Liver (tissue), 9 donors: ENCODE data around the gene GAPVD1. TPM values are rescaled to one million over a fixed set of nuclear protein-coding genes. Genes with fewer than 3 reads are reported as not detected.

Experiments
- DNase-seq: peaks from one replicate; pipeline ENCODE4 v3.0.0-alpha.2; 2017; ENCODE audit warnings: low spot score
- H3K27ac ChIP-seq, 2 donors: one replicate each; pipeline ENCODE4 v1.7.0; 2013; ENCODE audit warnings: inconsistent platforms in 2 of 2, low read length in 2 of 2, control low read depth in 1 of 2, low read depth in 1 of 2, mild to moderate bottlenecking in 1 of 2
- H3K27me3 ChIP-seq, 4 donors: one replicate each; pipeline versions ENCODE4 v1.6.1 to v1.7.0; 2013; ENCODE audit warnings: low read length in 3 of 4, inconsistent platforms in 1 of 4, mild to moderate bottlenecking in 1 of 4, moderate library complexity in 1 of 4; ENCODE audit not compliant: control insufficient read depth in 4 of 4, insufficient read depth in 4 of 4
- H3K36me3 ChIP-seq, 4 donors: one replicate each; pipeline versions ENCODE4 v1.6.1 to v1.7.0; 2013; ENCODE audit warnings: low read length in 3 of 4, mild to moderate bottlenecking in 3 of 4, low read depth in 1 of 4, moderate library complexity in 1 of 4; ENCODE audit not compliant: control insufficient read depth in 4 of 4, insufficient read depth in 3 of 4
- H3K4me1 ChIP-seq, 4 donors: one replicate each; pipeline versions ENCODE4 v1.6.1 to v1.7.0; 2013; ENCODE audit warnings: low read length in 3 of 4, mild to moderate bottlenecking in 3 of 4, moderate library complexity in 1 of 4; ENCODE audit not compliant: control insufficient read depth in 4 of 4, insufficient read depth in 4 of 4
- H3K4me3 ChIP-seq, 3 donors: one replicate each; pipeline versions ENCODE4 v1.6.1 to v1.7.0; 2013; ENCODE audit warnings: low read length in 3 of 3, control low read depth in 1 of 3, low read depth in 1 of 3, mild to moderate bottlenecking in 1 of 3
- H3K9ac ChIP-seq, 2 donors: one replicate each; pipeline ENCODE4 v1.7.0; 2013; ENCODE audit warnings: low read length in 2 of 2, mild to moderate bottlenecking in 2 of 2, moderate library complexity in 2 of 2, control low read depth in 1 of 2, low read depth in 1 of 2
- H3K9me3 ChIP-seq, 4 donors: one replicate each; pipeline versions ENCODE4 v1.6.1 to v1.7.0; 2013; ENCODE audit warnings: low read length in 3 of 4; ENCODE audit not compliant: control insufficient read depth in 4 of 4
- EGR1 ChIP-seq, 2 donors: IDR thresholded peaks; 2 replicates each; pipeline ENCODE4 v1.6.1; 2016 to 2018; ENCODE audit warnings: antibody characterized with exemption in 2 of 2, low read depth in 2 of 2
- FOXA1 ChIP-seq: IDR thresholded peaks from 2 replicates; pipeline ENCODE4 v1.6.1; 2016; ENCODE audit warnings: antibody characterized with exemption
- FOXA2 ChIP-seq: IDR thresholded peaks from 2 replicates; pipeline ENCODE4 v1.6.1; 2016; ENCODE audit warnings: antibody characterized with exemption
- GABPA ChIP-seq, 2 donors: IDR thresholded peaks in 1 of 2; conservative IDR thresholded peaks in 1 of 2; 2 replicates each; pipeline ENCODE4 v1.6.1; 2016; ENCODE audit warnings: antibody characterized with exemption in 2 of 2, mild to moderate bottlenecking in 1 of 2, moderate library complexity in 1 of 2
- HNF4A ChIP-seq, 2 donors: conservative IDR thresholded peaks; 2 replicates each; pipeline ENCODE4 v1.6.1; 2016; ENCODE audit warnings: antibody characterized with exemption in 2 of 2, mild to moderate bottlenecking in 2 of 2
- HNF4G ChIP-seq: IDR thresholded peaks from 2 replicates; pipeline ENCODE4 v1.6.1; 2016; ENCODE audit warnings: antibody characterized with exemption
- JUND ChIP-seq, 2 donors: IDR thresholded peaks; 2 replicates each; pipeline ENCODE4 v1.6.1; 2016; ENCODE audit warnings: antibody characterized with exemption in 2 of 2
- NR2F2 ChIP-seq: IDR thresholded peaks from 2 replicates; pipeline ENCODE4 v1.6.1; 2016; ENCODE audit warnings: antibody characterized with exemption
- RAD21 ChIP-seq, 2 donors: IDR thresholded peaks; 2 replicates each; pipeline ENCODE4 v1.6.1; 2016; ENCODE audit warnings: antibody characterized with exemption in 2 of 2, mild to moderate bottlenecking in 2 of 2
- RXRA ChIP-seq, 2 donors: IDR thresholded peaks; 2 replicates each; pipeline ENCODE4 v1.6.1; 2017 to 2018; ENCODE audit warnings: antibody characterized with exemption in 2 of 2, mild to moderate bottlenecking in 1 of 2
- SP1 ChIP-seq: IDR thresholded peaks from 2 replicates; pipeline ENCODE4 v1.6.1; 2018; ENCODE audit warnings: antibody characterized with exemption, mild to moderate bottlenecking
- TAF1 ChIP-seq: conservative IDR thresholded peaks from 2 replicates; pipeline ENCODE4 v1.6.1; 2016; ENCODE audit warnings: antibody characterized with exemption, mild to moderate bottlenecking
- YY1 ChIP-seq: IDR thresholded peaks from 2 replicates; pipeline ENCODE4 v1.6.1; 2016; ENCODE audit warnings: antibody characterized with exemption, mild to moderate bottlenecking
- WGBS: extraction: QIAGEN DNeasy Blood & Tissue Kit; methylation state at CpG from one replicate; pipeline ENCODE4 v1.1.7; 2013; 5-methylcytosine and 5-hydroxymethylcytosine counted together
- polyA plus RNA-seq, 2 donors: library from polyadenylated mRNA; stranded (reverse) in 1 of 2; unstranded in 1 of 2; fragments of 200-250 nt in 1 of 2; fragments of >200 nt in 1 of 2; fragmentation: Nextera tagmentation in 1 of 2; extraction: Ambion mirVana in 1 of 2; gene quantifications; one replicate each; pipeline versions ENCODE4 v1.2.1 to v1.2.3, GENCODE V29; 2013 to 2015
- total RNA-seq, 2 donors: library from RNA; depleted of rRNA; stranded (reverse); fragments of >200 nt; gene quantifications; one replicate each; pipeline ENCODE4 v1.2.3, GENCODE V29; 2014
- TF ChIP-seq, protein P1 (sequence below): IDR thresholded peaks from 2 replicates; pipeline ENCODE4 v1.6.1; 2016; ENCODE audit warnings: antibody characterized with exemption
- TF ChIP-seq, protein P2 (sequence below): fragments of 150-350 bp; IDR thresholded peaks from 2 replicates; pipeline ENCODE4 v1.5.1; 2017; ENCODE audit warnings: improper control_type of control experiment, low read depth, low read length; ENCODE audit not compliant: missing input control
- TF ChIP-seq, protein P3 (sequence below): IDR thresholded peaks from 2 replicates; pipeline ENCODE4 v1.6.1; 2016; ENCODE audit warnings: antibody characterized with exemption
- TF ChIP-seq, protein P4 (sequence below): IDR thresholded peaks from 2 replicates; pipeline ENCODE4 v1.6.1; 2016; ENCODE audit warnings: antibody characterized with exemption
- TF ChIP-seq, protein P5 (sequence below): IDR thresholded peaks from 2 replicates; pipeline ENCODE4 v1.6.1; 2016; ENCODE audit warnings: antibody characterized with exemption, mild to moderate bottlenecking
- donor health status: healthy.
- donor health status: healthy.
- donor health status: healthy.
- donor health status: healthy.
- donor health status: healthy.

GAPVD1 gene
- total and polyA plus RNA-seq, 4 donors, result 5.5 to 89.7 (median 28.6) TPM

DNA sequence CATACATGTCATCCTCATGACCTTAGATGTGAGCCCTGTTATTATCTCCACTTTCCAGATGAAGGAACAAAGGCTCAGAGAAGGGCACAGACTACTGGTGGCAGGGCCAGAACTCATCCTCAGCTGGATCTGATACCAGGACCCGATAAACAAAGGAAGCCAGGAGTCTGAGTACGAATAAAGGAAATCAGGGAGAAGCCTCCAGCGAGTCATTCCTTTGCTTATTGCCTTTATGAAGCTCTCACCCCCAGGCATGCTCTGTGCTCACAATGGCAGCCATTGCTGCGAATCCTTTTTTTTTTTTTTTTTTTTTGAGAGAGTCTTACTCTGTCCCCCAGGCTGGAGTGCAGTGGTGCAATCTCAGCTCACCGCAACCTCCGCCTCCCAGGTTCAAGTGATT is 130.1 kb downstream of the GAPVD1 start:
- no peak overlapping the region for H3K27ac ChIP-seq
- no peak for TF ChIP-seq NR2F2
- TF ChIP-seq, protein P1, sequence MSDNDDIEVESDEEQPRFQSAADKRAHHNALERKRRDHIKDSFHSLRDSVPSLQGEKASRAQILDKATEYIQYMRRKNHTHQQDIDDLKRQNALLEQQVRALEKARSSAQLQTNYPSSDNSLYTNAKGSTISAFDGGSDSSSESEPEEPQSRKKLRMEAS, result no peak
- no peak for TF ChIP-seq YY1
- H3K4me1 ChIP-seq, result peaks cover 0 to 10% (median 5%) of the 10 kb centered on the region in 4 donors
- WGBS, result 94% methylated on average over 6 of the region's 6 CpGs
- H3K27me3 ChIP-seq, result no peaks in the 10 kb centered on the region
- H3K9ac ChIP-seq, result no peak overlapping the region
- no peaks in the 10 kb centered on the region for H3K36me3 ChIP-seq
- no peaks in the 10 kb centered on the region for H3K9me3 ChIP-seq
- no peak for DNase-seq
- H3K4me3 ChIP-seq, result no peak overlapping the region

DNA sequence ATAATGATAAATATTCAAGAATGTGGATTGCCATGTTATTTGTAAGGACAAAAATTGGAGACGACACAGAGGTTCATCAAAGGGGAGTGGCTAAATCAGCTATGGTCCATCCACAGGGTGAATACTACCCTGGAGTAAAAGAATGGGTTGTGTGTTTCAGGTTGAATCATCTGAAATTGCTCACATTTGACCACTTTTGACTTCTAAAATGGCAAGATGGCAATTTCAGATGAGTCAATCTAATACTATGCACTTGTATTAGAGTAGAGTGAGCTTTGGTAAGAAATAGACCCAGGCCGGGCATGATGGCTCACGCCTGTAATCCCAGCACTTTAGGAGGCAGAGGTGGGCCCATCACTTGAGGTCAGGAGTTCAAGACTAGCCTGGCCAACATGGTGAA is 131.8 kb downstream of the GAPVD1 start:
- no peak overlapping the region for H3K27ac ChIP-seq
- peaks cover 0 to 6% (median 4%) of the 10 kb centered on the region in 4 donors for H3K4me1 ChIP-seq
- no peaks in the 10 kb centered on the region for H3K27me3 ChIP-seq
- no peaks in the 10 kb centered on the region for H3K36me3 ChIP-seq
- no peak for DNase-seq
- WGBS, result 91% methylated on average over 3 of the region's 3 CpGs
- no peaks in the 10 kb centered on the region for H3K9me3 ChIP-seq
- no peak overlapping the region for H3K4me3 ChIP-seq
- H3K9ac ChIP-seq, result no peak overlapping the region
- TF ChIP-seq JUND (IDR thresholded peaks at IDR 0.05), result no peak
- TF ChIP-seq HNF4A (conservative IDR thresholded peaks at IDR 0.05), result no peak
- TF ChIP-seq FOXA1, result no peak
- TF ChIP-seq RAD21 (IDR thresholded peaks at IDR 0.05), result no peak
- no peak for TF ChIP-seq EGR1 (IDR thresholded peaks at IDR 0.05; ENCODE audit: low read depth in 2 of 2)
- TF ChIP-seq TAF1, result no peak
- TF ChIP-seq, protein P2, sequence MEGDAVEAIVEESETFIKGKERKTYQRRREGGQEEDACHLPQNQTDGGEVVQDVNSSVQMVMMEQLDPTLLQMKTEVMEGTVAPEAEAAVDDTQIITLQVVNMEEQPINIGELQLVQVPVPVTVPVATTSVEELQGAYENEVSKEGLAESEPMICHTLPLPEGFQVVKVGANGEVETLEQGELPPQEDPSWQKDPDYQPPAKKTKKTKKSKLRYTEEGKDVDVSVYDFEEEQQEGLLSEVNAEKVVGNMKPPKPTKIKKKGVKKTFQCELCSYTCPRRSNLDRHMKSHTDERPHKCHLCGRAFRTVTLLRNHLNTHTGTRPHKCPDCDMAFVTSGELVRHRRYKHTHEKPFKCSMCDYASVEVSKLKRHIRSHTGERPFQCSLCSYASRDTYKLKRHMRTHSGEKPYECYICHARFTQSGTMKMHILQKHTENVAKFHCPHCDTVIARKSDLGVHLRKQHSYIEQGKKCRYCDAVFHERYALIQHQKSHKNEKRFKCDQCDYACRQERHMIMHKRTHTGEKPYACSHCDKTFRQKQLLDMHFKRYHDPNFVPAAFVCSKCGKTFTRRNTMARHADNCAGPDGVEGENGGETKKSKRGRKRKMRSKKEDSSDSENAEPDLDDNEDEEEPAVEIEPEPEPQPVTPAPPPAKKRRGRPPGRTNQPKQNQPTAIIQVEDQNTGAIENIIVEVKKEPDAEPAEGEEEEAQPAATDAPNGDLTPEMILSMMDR, result no peak
- TF ChIP-seq FOXA2, result no peak
- no peak for TF ChIP-seq NR2F2
- TF ChIP-seq, protein P3, sequence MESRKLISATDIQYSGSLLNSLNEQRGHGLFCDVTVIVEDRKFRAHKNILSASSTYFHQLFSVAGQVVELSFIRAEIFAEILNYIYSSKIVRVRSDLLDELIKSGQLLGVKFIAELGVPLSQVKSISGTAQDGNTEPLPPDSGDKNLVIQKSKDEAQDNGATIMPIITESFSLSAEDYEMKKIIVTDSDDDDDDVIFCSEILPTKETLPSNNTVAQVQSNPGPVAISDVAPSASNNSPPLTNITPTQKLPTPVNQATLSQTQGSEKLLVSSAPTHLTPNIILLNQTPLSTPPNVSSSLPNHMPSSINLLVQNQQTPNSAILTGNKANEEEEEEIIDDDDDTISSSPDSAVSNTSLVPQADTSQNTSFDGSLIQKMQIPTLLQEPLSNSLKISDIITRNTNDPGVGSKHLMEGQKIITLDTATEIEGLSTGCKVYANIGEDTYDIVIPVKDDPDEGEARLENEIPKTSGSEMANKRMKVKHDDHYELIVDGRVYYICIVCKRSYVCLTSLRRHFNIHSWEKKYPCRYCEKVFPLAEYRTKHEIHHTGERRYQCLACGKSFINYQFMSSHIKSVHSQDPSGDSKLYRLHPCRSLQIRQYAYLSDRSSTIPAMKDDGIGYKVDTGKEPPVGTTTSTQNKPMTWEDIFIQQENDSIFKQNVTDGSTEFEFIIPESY, result no peak
- TF ChIP-seq SP1, result no peak
- TF ChIP-seq RXRA (IDR thresholded peaks at IDR 0.05), result no peak
- TF ChIP-seq, protein P1, result no peak
- TF ChIP-seq, protein P4, sequence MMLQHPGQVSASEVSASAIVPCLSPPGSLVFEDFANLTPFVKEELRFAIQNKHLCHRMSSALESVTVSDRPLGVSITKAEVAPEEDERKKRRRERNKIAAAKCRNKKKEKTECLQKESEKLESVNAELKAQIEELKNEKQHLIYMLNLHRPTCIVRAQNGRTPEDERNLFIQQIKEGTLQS, result no peak
- no peak for TF ChIP-seq YY1
- TF ChIP-seq HNF4G, result no peak
- TF ChIP-seq, protein P5, sequence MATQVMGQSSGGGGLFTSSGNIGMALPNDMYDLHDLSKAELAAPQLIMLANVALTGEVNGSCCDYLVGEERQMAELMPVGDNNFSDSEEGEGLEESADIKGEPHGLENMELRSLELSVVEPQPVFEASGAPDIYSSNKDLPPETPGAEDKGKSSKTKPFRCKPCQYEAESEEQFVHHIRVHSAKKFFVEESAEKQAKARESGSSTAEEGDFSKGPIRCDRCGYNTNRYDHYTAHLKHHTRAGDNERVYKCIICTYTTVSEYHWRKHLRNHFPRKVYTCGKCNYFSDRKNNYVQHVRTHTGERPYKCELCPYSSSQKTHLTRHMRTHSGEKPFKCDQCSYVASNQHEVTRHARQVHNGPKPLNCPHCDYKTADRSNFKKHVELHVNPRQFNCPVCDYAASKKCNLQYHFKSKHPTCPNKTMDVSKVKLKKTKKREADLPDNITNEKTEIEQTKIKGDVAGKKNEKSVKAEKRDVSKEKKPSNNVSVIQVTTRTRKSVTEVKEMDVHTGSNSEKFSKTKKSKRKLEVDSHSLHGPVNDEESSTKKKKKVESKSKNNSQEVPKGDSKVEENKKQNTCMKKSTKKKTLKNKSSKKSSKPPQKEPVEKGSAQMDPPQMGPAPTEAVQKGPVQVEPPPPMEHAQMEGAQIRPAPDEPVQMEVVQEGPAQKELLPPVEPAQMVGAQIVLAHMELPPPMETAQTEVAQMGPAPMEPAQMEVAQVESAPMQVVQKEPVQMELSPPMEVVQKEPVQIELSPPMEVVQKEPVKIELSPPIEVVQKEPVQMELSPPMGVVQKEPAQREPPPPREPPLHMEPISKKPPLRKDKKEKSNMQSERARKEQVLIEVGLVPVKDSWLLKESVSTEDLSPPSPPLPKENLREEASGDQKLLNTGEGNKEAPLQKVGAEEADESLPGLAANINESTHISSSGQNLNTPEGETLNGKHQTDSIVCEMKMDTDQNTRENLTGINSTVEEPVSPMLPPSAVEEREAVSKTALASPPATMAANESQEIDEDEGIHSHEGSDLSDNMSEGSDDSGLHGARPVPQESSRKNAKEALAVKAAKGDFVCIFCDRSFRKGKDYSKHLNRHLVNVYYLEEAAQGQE, result no peak
- TF ChIP-seq GABPA (IDR thresholded peaks at IDR 0.05 in 1 of 2, conservative IDR thresholded peaks at IDR 0.05 in 1 of 2), result no peak
